Parathyroid adenoma (tissue), 2 donors: Measurements from ENCODE around the gene LRWD1.

Source experiments
- H2AFZ ChIP-seq: fragments of 300-600 bp; sonication (generic); one replicate; pipeline ENCODE4 v1.7.0; 2017; ENCODE audit warnings: antibody characterized with exemption, mild to moderate bottlenecking
- H3K27ac ChIP-seq: fragments of 300-600 bp; sonication (generic); one replicate; pipeline ENCODE4 v1.7.0; 2017
- H3K27me3 ChIP-seq: fragments of 300-600 bp; sonication (generic); one replicate; pipeline ENCODE4 v1.7.0; 2017; ENCODE audit warnings: low read length; ENCODE audit not compliant: control insufficient read depth, insufficient read depth
- H3K36me3 ChIP-seq: fragments of 300-600 bp; sonication (generic); one replicate; pipeline ENCODE4 v1.7.0; 2017; ENCODE audit warnings: low read length; ENCODE audit not compliant: control insufficient read depth, insufficient read depth
- H3K4me1 ChIP-seq: fragments of 300-600 bp; sonication (generic); one replicate; pipeline ENCODE4 v1.7.0; 2017; ENCODE audit warnings: control low read depth
- H3K4me2 ChIP-seq: fragments of 300-600 bp; sonication (generic); one replicate; pipeline ENCODE4 v1.7.0; 2017; ENCODE audit warnings: low read length
- H3K4me3 ChIP-seq: fragments of 300-600 bp; sonication (generic); one replicate; pipeline ENCODE4 v1.7.0; 2017; ENCODE audit warnings: low read depth, low read length
- H3K79me2 ChIP-seq: fragments of 300-600 bp; sonication (generic); one replicate; pipeline ENCODE4 v1.7.0; 2017; ENCODE audit warnings: control low read depth
- H3K9ac ChIP-seq: fragments of 300-600 bp; sonication (generic); one replicate; pipeline ENCODE4 v1.7.0; 2017; ENCODE audit warnings: mild to moderate bottlenecking
- H3K9me3 ChIP-seq: fragments of 300-600 bp; sonication (generic); one replicate; pipeline ENCODE4 v1.7.0; 2017; ENCODE audit warnings: low read length; ENCODE audit not compliant: control insufficient read depth
- CTCF ChIP-seq: fragments of 300-600 bp; sonication (generic); IDR thresholded peaks from one replicate; pipeline ENCODE4 v1.7.0; 2017; ENCODE audit warnings: antibody characterized with exemption, mild to moderate bottlenecking
- donor health status: primary hyperparathyroidism.

The LRWD1 gene

GRCh38 chr7:102457352-102457924, 7.3 kb upstream of the LRWD1 start:
- no peak overlapping the region for H2AFZ ChIP-seq
- peaks cover 3% of the 10 kb centered on the region for H3K79me2 ChIP-seq
- no peak for TF ChIP-seq CTCF
- no peak overlapping the region for H3K9ac ChIP-seq
- H3K27ac ChIP-seq: no peak overlapping the region
- no peaks in the 10 kb centered on the region for H3K9me3 ChIP-seq
- no peaks in the 10 kb centered on the region for H3K27me3 ChIP-seq
- H3K4me3 ChIP-seq: no peak overlapping the region
- no peak overlapping the region for H3K4me2 ChIP-seq
- H3K36me3 ChIP-seq: no peaks in the 10 kb centered on the region
- H3K4me1 ChIP-seq: no peaks in the 10 kb centered on the region

- Histone ChIP-seq H3K9me3 (no peaks in the 10 kb centered on the region), H3K9ac (no peak overlapping the region), H3K27ac (no peak overlapping the region), H3K4me1 (peaks cover 6% of the 10 kb centered on the region), H3K79me2 (peaks cover 17% of the 10 kb centered on the region), H2AFZ (no peak overlapping the region), H3K36me3 (no peaks in the 10 kb centered on the region), H3K4me3 (no peak overlapping the region), H3K27me3 (no peaks in the 10 kb centered on the region), H3K4me2 (no peak overlapping the region)
- TF ChIP-seq CTCF: no peak
Measured at GRCh38 chr7:102459221-102459844, 5.5 kb upstream of the LRWD1 start.

- Histone ChIP-seq H3K9ac (no peak overlapping the region), H3K9me3 (no peaks in the 10 kb centered on the region), H3K27ac (no peak overlapping the region), H3K27me3 (no peaks in the 10 kb centered on the region), H3K4me3 (no peak overlapping the region), H3K79me2 (peaks cover 19% of the 10 kb centered on the region), H3K4me1 (peaks cover 6% of the 10 kb centered on the region), H2AFZ (no peak overlapping the region), H3K4me2 (no peak overlapping the region), H3K36me3 (no peaks in the 10 kb centered on the region)
- no peak for TF ChIP-seq CTCF
Measured at GRCh38 chr7:102460467-102460866, 4.3 kb upstream of the LRWD1 start.

- Histone ChIP-seq H3K4me3 (peak overlapping the region; percentile 99), H3K4me1 (peaks cover 10% of the 10 kb centered on the region), H3K79me2 (peaks cover 19% of the 10 kb centered on the region), H2AFZ (peak overlapping the region; percentile 93), H3K27me3 (no peaks in the 10 kb centered on the region), H3K9me3 (no peaks in the 10 kb centered on the region), H3K4me2 (peak overlapping the region; percentile 96), H3K9ac (no peak overlapping the region), H3K36me3 (no peaks in the 10 kb centered on the region), H3K27ac (peak overlapping the region; percentile 65)
- TF ChIP-seq CTCF: no peak
Measured at GRCh38 chr7:102463841-102464576, 775 bp upstream of the LRWD1 start.
